Esophagus (tissue), 2 donors: ENCODE measurements around the gene NEURL3. TPM values are rescaled to one million over a fixed set of nuclear protein-coding genes. Genes with fewer than 3 reads are reported as not detected.

Source experiments
- H3K27ac ChIP-seq, 2 donors: one replicate each; pipeline ENCODE4 v1.5.1; 2013; ENCODE audit warnings: low read depth in 2 of 2, mild to moderate bottlenecking in 2 of 2, inconsistent platforms in 1 of 2, low read length in 1 of 2, moderate library complexity in 1 of 2
- H3K27me3 ChIP-seq, 2 donors: one replicate each; pipeline ENCODE4 v1.6.1; 2013; ENCODE audit warnings: low read length in 2 of 2, control low read depth in 1 of 2, mild to moderate bottlenecking in 1 of 2; ENCODE audit not compliant: insufficient read depth in 2 of 2, control insufficient read depth in 1 of 2
- H3K36me3 ChIP-seq, 2 donors: one replicate each; pipeline ENCODE4 v1.6.1; 2013; ENCODE audit warnings: low read length in 1 of 2; ENCODE audit not compliant: control insufficient read depth in 2 of 2, insufficient read depth in 2 of 2
- H3K4me1 ChIP-seq, 2 donors: one replicate each; pipeline ENCODE4 v1.6.1; 2013; ENCODE audit warnings: low read length in 1 of 2; ENCODE audit not compliant: control insufficient read depth in 2 of 2, insufficient read depth in 2 of 2
- H3K4me3 ChIP-seq, 2 donors: one replicate each; pipeline ENCODE4 v1.5.1; 2013; ENCODE audit warnings: low read length in 2 of 2, mild to moderate bottlenecking in 2 of 2, low read depth in 1 of 2, moderate library complexity in 1 of 2
- H3K9me3 ChIP-seq, 2 donors: one replicate each; pipeline ENCODE4 v1.6.1; 2013; ENCODE audit warnings: mild to moderate bottlenecking in 2 of 2, low read depth in 1 of 2, low read length in 1 of 2, moderate library complexity in 1 of 2; ENCODE audit not compliant: control insufficient read depth in 2 of 2, insufficient read depth in 1 of 2
- WGBS, 2 donors: extraction: QIAGEN DNeasy Blood & Tissue Kit; methylation state at CpG; one replicate each; pipeline ENCODE4 v1.1.7; 2013; 5-methylcytosine and 5-hydroxymethylcytosine counted together
- polyA plus RNA-seq, 2 donors: library from polyadenylated mRNA; stranded (reverse); fragments of 200-250 nt; gene quantifications; one replicate each; pipeline ENCODE4 v1.2.3, GENCODE V29; 2013
- donor health status: healthy with polysubstance abuse.
- donor health status: Bipolar disorder and iron deficiency.

Gene NEURL3
- polyA plus RNA-seq, 2 donors = 0.06 TPM; not detected in 1

DNA sequence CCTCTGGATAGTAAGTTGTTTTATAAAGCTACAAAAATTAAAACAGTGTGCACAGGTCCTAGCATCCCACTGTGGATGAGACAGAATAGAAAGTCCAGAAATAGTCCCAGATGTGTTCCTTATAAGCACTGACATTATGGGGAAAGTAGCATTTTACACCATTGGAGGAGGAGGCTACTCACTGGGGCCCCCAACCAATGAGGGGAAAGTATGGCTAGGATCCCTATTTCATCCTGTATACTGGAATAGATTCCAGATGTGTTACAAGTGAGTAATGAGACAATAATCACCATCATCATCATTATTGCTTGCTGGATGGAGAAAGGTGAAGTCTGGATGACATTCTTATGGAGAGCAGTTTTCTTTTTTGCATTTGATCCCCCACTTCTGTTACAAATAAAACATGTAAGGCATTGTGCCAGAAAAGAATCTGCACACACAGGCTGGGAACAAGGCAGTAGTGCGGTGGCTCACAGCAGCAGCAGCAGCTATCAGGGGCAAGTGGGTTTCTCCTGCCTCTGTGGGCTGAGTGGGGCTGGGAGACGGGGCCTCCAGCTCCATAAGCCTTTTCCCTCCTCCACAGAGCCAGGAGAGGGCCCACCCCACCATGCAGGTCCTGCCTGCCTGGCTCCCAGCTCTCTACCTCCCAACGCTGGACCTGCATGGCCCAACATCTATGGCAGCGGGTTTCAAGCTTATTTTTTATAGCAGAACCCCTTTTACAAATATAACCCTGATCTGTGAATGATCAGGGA lies 36.4 kb upstream of the NEURL3 start:
- H3K4me3 ChIP-seq = no peak overlapping the region
- no peaks in the 10 kb centered on the region for H3K27me3 ChIP-seq
- WGBS, 2 donors = 82 to 97% methylated on average over 4 of the region's 4 CpGs
- H3K9me3 ChIP-seq = peaks cover 0 to 3% of the 10 kb centered on the region in 2 donors
- peaks cover 3 to 15% of the 10 kb centered on the region in 2 donors for H3K4me1 ChIP-seq
- no peak overlapping the region for H3K27ac ChIP-seq
- H3K36me3 ChIP-seq = no peaks in the 10 kb centered on the region

DNA sequence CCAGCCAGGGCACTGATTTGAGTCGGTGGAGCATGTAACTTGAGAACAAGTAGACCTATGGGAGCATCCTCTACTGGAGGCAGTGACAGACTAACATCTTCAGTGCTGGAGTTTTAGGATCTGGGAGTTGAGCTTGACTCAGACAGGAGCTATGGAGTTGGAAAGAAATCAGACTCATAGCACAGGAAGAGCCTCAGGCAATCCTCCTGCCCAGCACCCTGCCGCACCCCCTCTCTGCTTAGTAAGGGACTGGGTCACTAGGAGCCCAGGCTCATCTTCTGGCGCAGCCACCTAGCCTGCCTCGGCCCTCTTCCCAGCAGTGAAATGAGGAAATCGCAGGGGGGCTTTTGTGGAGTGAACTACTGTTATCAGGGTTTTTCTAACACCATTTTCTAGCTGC lies 35.0 kb upstream of the NEURL3 start:
- H3K4me3 ChIP-seq = no peak overlapping the region
- 55 to 62% methylated on average over 5 of the region's 5 CpGs for WGBS, 2 donors
- H3K27ac ChIP-seq = no peak overlapping the region
- peaks cover 3 to 20% of the 10 kb centered on the region in 2 donors for H3K4me1 ChIP-seq
- H3K27me3 ChIP-seq = no peaks in the 10 kb centered on the region
- no peaks in the 10 kb centered on the region for H3K36me3 ChIP-seq
- no peaks in the 10 kb centered on the region for H3K9me3 ChIP-seq

DNA sequence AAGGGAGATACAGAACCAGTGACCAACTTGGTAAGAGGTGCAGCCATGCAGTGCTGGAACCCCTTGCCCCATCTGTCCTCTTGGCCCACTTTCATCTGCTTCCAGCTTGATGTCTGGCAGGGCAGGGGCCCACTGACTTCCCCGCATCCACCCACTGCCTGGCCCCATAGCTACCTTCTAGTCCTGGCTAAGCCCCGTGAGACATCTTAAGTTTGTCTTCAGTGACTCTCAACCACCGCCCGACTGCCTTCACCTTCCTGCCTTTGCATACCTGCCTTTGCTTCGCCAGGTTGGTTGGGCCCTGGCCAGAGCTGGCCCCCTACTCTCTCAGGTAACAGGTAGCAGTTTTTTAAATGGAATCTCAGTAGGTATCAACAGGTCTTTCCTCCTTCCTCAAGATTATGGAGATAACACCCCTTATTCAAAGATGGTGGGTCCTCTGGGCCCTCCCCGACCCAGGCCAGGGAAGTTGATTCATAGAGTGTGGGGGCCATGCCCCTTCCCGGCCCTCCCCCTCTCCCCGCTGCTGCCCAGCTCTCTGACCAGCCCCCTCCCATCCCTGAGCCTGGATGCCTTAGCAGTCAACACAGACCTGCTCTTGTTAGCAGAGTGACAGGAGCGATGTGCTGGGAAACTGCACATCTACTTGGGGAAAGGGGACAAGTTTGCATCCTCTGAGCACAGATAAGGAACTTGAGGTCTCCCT lies 34.2 kb upstream of the NEURL3 start:
- Histone ChIP-seq H3K27me3 (no peaks in the 10 kb centered on the region), H3K4me1 (peaks cover 5 to 20% of the 10 kb centered on the region in 2 donors), H3K4me3 (no peak overlapping the region), H3K36me3 (no peaks in the 10 kb centered on the region), H3K9me3 (no peaks in the 10 kb centered on the region), H3K27ac (peak overlapping the region in 1 of 2 donors; percentile 5)
- WGBS, 2 donors = 80 to 82% methylated on average over 9 of the region's 9 CpGs

DNA sequence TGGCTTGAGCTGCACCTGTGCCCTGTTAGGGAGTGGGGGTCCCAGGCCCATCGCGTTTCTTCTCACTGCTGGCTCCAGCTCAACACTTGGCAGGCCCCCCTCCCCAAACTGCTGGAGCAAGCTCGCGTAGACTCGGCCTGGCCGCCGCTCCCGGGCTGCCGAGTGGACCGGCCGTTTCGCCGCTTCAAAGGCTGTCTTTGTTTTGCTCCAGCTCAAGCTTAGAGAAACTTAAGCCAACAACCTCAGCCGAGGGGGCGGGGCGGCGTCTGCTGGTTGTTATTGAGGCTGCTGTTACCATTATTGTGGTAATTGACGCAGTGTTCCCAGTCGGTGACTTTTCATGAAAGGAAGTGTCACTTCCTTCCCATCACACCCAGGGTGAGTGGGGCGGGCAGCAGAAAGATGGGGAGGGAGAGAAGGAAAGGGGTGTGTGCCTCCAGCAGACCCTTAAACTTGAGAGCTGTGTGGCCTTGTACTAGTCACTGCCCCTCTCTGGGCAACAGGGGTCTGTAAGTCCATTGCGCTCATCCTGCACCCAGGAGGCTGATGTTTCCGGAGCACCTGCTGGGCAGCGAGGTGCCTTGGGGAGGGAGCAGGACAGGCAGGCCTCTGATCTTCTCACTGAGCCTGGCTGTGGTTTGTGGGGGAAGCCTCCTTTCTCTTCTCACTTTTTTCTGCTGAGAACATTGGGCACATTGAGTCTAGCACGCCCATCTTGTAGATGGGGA lies 33.5 kb upstream of the NEURL3 start:
- WGBS, 2 donors = 45% methylated on average over 24 of the region's 24 CpGs
- Histone ChIP-seq H3K4me1 (peaks cover 5 to 20% of the 10 kb centered on the region in 2 donors), H3K4me3 (peak overlapping the region; percentile 64 to 65), H3K36me3 (no peaks in the 10 kb centered on the region), H3K9me3 (no peaks in the 10 kb centered on the region), H3K27ac (peak overlapping the region; percentile 80 to 93), H3K27me3 (no peaks in the 10 kb centered on the region)

DNA sequence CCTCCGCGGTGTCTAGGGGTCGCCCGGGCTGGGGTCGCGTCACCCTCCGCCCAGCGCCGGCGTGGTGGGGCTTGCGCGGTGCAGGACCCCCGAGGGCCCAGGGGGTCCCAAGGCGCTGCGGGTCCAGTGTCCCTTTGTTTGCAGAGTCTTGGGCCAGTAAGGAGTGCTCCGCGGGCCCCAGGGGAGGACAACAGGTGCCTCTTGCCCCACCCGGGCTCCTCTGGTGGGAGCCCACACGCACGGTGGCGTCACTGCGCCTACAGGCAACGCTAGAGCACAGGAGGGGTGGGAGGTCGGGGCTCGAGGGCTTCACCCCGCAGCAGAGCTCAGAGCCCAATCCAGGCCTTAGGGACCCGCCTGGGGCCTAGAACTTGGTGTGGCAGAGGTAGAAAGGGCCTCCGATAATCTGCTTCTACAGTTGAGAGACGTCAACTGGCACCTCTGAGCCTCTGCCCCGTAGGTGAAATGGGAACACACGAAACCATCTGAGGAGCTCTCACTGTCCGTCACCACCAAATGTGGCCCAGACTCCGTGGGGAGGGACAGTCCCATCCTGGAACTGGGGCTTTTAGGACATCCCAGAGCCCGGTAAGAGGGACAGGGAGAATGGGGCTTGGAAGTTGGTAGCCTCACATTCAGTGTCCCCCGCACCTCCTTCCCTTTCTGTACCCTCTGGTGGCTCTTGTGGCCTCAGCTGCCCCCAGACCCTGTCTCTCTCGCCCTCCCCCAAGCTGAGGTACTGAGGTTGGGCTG lies 32.8 kb upstream of the NEURL3 start:
- H3K9me3 ChIP-seq = no peaks in the 10 kb centered on the region
- peak overlapping the region; percentile 80 to 93 for H3K27ac ChIP-seq
- H3K4me3 ChIP-seq = peak overlapping the region; percentile 64 to 65
- H3K36me3 ChIP-seq = no peaks in the 10 kb centered on the region
- WGBS, 2 donors = 16 to 19% methylated on average over 36 of the region's 36 CpGs
- peaks cover 5 to 22% of the 10 kb centered on the region in 2 donors for H3K4me1 ChIP-seq
- no peaks in the 10 kb centered on the region for H3K27me3 ChIP-seq

DNA sequence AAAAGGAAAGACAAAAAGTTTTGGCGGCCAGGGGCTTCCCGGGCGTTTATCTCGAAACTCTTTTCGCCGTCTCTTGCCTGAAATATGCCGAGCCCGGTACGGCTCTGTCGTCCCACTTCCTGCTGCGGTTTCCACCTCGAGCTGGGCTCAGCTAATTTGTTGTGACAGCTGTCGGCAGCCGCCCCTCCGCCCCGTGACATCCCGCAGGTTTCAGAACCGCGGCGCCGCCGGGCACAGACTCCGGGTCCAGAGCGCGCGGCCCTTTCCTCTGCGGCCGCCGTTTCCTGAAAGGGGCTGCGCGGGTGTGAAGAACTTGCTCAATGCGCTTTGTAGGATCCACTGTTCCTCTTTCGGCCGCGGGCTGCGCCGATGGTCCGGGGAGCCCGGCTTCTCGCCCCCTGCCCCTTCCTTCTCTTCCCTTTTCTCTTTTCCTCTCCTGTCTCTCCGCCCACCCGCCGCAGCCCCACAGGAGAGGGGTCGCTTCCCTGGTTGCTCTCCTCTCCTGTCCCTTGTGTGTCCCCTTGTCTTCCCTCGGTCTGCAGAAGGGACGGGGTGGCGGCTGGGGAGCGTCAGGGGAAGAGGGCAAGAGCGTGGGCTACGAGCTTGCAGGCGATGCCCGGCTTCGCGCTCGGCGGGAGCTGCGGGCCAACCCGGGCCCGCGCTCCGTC lies 32.0 kb upstream of the NEURL3 start:
- peaks cover 5 to 29% of the 10 kb centered on the region in 2 donors for H3K4me1 ChIP-seq
- no peaks in the 10 kb centered on the region for H3K27me3 ChIP-seq
- H3K4me3 ChIP-seq = peak overlapping the region; percentile 64 to 65
- no peaks in the 10 kb centered on the region for H3K36me3 ChIP-seq
- WGBS, 2 donors = 0 to 1% methylated on average over 57 to 61 of the region's 61 CpGs
- peak overlapping the region; percentile 80 to 93 for H3K27ac ChIP-seq
- H3K9me3 ChIP-seq = no peaks in the 10 kb centered on the region

DNA sequence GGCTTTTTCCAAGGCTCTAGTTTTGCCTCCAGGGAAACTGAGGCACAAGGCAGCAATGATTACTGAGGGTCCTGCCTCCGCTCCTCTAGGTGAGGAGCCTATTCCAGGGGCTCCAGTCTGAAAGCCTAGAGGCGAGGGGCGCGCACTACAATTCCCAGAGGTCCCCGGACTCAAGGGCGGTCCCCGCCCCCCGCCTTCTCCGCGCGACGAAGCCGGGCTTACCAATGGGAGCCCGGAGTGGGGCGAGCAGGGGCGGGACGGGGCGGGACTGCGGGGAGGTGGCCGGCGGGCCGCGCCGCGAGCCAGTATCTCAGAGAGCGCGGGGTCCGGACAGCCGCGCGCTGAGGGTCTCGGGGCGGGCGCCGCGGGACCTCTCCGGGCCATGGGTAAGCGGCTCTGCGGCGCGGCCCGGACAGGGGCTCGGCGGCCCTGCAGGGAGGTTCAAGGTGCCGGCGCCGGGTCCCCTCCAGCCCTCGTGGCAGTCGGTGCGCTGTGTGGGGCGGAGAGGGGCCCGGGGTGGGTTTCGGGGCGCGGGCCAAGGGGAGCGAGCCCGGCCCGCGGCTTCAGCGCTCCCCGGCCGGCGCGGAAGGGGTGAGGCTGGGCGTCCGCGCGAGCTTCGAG lies 31.4 kb upstream of the NEURL3 start, which contains the start of gene ARID5A:
ARID5A (plus strand) TSS at position 308 of the 621 bp plus-strand sequence; CDS start at position 383, 75 bp downstream.
- no peaks in the 10 kb centered on the region for H3K27me3 ChIP-seq
- peaks cover 2 to 32% of the 10 kb centered on the region in 2 donors for H3K4me1 ChIP-seq
- 1% methylated on average over 47 to 69 of the region's 69 CpGs for WGBS, 2 donors
- peak within 1 kb of the TSS; percentile 64 to 65 for H3K4me3 ChIP-seq
- H3K9me3 ChIP-seq = no peaks in the 10 kb centered on the region
- H3K27ac ChIP-seq = peak within 1 kb of the TSS; percentile 80 to 93
- H3K36me3 ChIP-seq = no peaks in the 10 kb centered on the region

DNA sequence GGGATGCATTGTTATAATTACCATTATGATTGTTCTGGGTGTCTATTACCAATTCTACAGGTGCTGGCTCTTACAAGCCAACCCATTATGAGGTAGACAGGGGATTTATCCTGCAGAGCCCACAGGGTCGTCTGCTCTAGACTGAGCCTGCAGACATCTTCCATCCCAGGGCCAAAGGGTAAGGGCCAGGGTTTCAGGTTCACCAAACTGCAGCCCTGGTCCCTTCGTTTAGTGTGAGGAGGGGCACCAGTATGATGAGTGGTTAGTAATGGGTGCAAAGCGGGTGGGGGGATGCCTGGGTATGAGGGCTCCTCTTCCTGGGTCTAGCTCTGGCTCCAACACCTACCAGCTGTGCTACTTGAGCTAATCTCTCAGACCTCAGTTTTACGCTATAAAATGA lies 30.2 kb upstream of the NEURL3 start:
- Histone ChIP-seq H3K36me3 (no peaks in the 10 kb centered on the region), H3K4me3 (no peak overlapping the region), H3K9me3 (no peaks in the 10 kb centered on the region), H3K27me3 (no peaks in the 10 kb centered on the region), H3K4me1 (peaks cover 2 to 34% of the 10 kb centered on the region in 2 donors), H3K27ac (no peak overlapping the region)
- 83 to 90% methylated on average over 4 of the region's 4 CpGs for WGBS, 2 donors
